Upper lobe of left lung (tissue), 6 donors: Measurements from ENCODE around the gene CLN6. TPM values are rescaled to one million over a fixed set of nuclear protein-coding genes. Genes with fewer than 3 reads are reported as not detected.
"Not testable (repeated sequence)": the region's sequence is repeated elsewhere in the genome, so short reads cannot be mapped to it uniquely, and the experiment has no call there.

Source experiments
- ATAC-seq, 2 donors: fragments of 200-7000 bp; cut with Tn5 transposase; one replicate each; pipeline ENCODE4 v1.9.1; 2022; ENCODE audit warnings: mild to moderate bottlenecking in 2 of 2, moderate library complexity in 2 of 2; ENCODE audit not compliant: low FRiP score in 2 of 2
- DNase-seq, 2 donors: peaks; one replicate each; pipeline ENCODE4 v3.0.0-alpha.2; 2019 to 2020
- H3K27ac ChIP-seq, 4 donors: fragments of 200-600 bp; sonication (generic); one replicate each; pipeline ENCODE4 v1.5.1; 2016 to 2019
- H3K27me3 ChIP-seq, 4 donors: fragments of 200-600 bp; sonication (generic); one replicate each; pipeline ENCODE4 v1.5.1; 2017 to 2019
- H3K36me3 ChIP-seq, 4 donors: fragments of 200-600 bp; sonication (generic); one replicate each; pipeline ENCODE4 v1.5.1; 2016 to 2019
- H3K4me1 ChIP-seq, 4 donors: fragments of 200-600 bp; sonication (generic); one replicate each; pipeline ENCODE4 v1.5.1; 2018 to 2019
- H3K4me3 ChIP-seq, 4 donors: fragments of 200-600 bp; sonication (generic); one replicate each; pipeline ENCODE4 v1.5.1; 2017 to 2019; ENCODE audit warnings: mild to moderate bottlenecking in 2 of 4, moderate library complexity in 1 of 4
- H3K9me3 ChIP-seq, 4 donors: fragments of 200-600 bp; sonication (generic); one replicate each; pipeline ENCODE4 v1.5.1; 2018 to 2019
- CTCF ChIP-seq, 6 experiments: fragments of 450-650 bp in 4 of 6; fragments of 200-600 bp in 2 of 6; sonication (generic) in 2 of 6; IDR thresholded peaks; one replicate each; pipeline ENCODE4 v1.5.1; 2016 to 2019; ENCODE audit warnings: antibody characterized with exemption in 6 of 6
- EP300 ChIP-seq, 4 donors: sonication (generic); formaldehyde crosslinking; IDR thresholded peaks; one replicate each; pipeline ENCODE4 v1.5.1; 2017; ENCODE audit warnings: antibody characterized with exemption in 4 of 4, control low read depth in 2 of 4
- POLR2A ChIP-seq, 4 donors: fragments of 450-650 bp; IDR thresholded peaks; one replicate each; pipeline ENCODE4 v1.5.1; 2016 to 2017; ENCODE audit warnings: antibody characterized with exemption in 4 of 4, mild to moderate bottlenecking in 2 of 4
- POLR2AphosphoS5 ChIP-seq, 2 donors: sonication (generic); formaldehyde crosslinking; IDR thresholded peaks; one replicate each; pipeline ENCODE4 v1.5.1; 2017; ENCODE audit warnings: antibody characterized with exemption in 2 of 2
- WGBS, 2 donors: methylation state at CpG; one replicate each; pipeline ENCODE4 v1.1.5; 2017 to 2018; 5-methylcytosine and 5-hydroxymethylcytosine counted together
- total RNA-seq, 6 donors: library from RNA; depleted of rRNA in 4 of 6; stranded (reverse); fragments of >200 nt in 4 of 6; gene quantifications; one replicate each; pipeline versions ENCODE4 v1.1.0 to v1.2.1, GENCODE V29; 2016 to 2021
- donor health status: DM: no; HTN: no; CAD: no; lungs with moderate emphysema.
- donor health status: DM: no; HTN: yes; CAD: no; lungs with severe emphysema.

The CLN6 gene
- total RNA-seq, 6 donors from 2014 or later, result 19.4 to 48.3 (median 28.7) TPM

- H3K4me1 ChIP-seq, result peaks cover 20 to 49% (median 27%) of the 10 kb centered on the region in 4 donors
- ATAC-seq, result no peak
- H3K27me3 ChIP-seq, result no peaks in the 10 kb centered on the region
- H3K27ac ChIP-seq, result peak overlapping the region in 1 of 4 donors; percentile 85
- peak in 1 of 2 donors; percentile 14 for DNase-seq
- TF ChIP-seq CTCF (IDR thresholded peaks at IDR 0.05) (no peak), EP300 (IDR thresholded peaks at IDR 0.05) (no peak), POLR2A (IDR thresholded peaks at IDR 0.05) (no peak), POLR2AphosphoS5 (IDR thresholded peaks at IDR 0.05) (no peak)
- H3K9me3 ChIP-seq, result no peaks in the 10 kb centered on the region
- H3K36me3 ChIP-seq, result no peaks in the 10 kb centered on the region
- H3K4me3 ChIP-seq, result peak overlapping the region in 2 of 4 donors; percentile 26 to 42
- WGBS, 2 donors, result 80 to 93% methylated on average over 3 to 7 of the region's 7 CpGs
These were observed 25.2 kb downstream of the CLN6 start for GRCh38 chr15:68204361-68204760.

- WGBS, 2 donors, result 93 to 96% methylated on average over 5 of the region's 5 CpGs
- no peaks in the 10 kb centered on the region for H3K9me3 ChIP-seq
- no peak overlapping the region for H3K27ac ChIP-seq
- ATAC-seq (no peak), DNase-seq (no peak)
- H3K4me1 ChIP-seq, result peaks cover 20 to 49% (median 27%) of the 10 kb centered on the region in 4 donors
- TF ChIP-seq POLR2A (IDR thresholded peaks at IDR 0.05) (no peak), CTCF (IDR thresholded peaks at IDR 0.05) (no peak), EP300 (IDR thresholded peaks at IDR 0.05) (no peak), POLR2AphosphoS5 (IDR thresholded peaks at IDR 0.05) (no peak)
- H3K4me3 ChIP-seq, result peak overlapping the region in 1 of 4 donors; percentile 42
- H3K36me3 ChIP-seq, result no peaks in the 10 kb centered on the region
- no peaks in the 10 kb centered on the region for H3K27me3 ChIP-seq
These were observed 25.6 kb downstream of the CLN6 start for GRCh38 chr15:68203956-68204355.

GRCh38 chr15:68203486-68203885, 26.0 kb downstream of the CLN6 start:
- Histone ChIP-seq H3K27ac (no peak overlapping the region), H3K9me3 (no peaks in the 10 kb centered on the region), H3K27me3 (no peaks in the 10 kb centered on the region), H3K4me1 (peaks cover 20 to 46% (median 27%) of the 10 kb centered on the region in 4 donors), H3K36me3 (no peaks in the 10 kb centered on the region), H3K4me3 (no peak overlapping the region)
- TF ChIP-seq POLR2AphosphoS5 (IDR thresholded peaks at IDR 0.05) (no peak), POLR2A (IDR thresholded peaks at IDR 0.05) (no peak), EP300 (IDR thresholded peaks at IDR 0.05) (no peak), CTCF (IDR thresholded peaks at IDR 0.05) (no peak)
- DNase-seq, result peak in 1 of 2 donors; percentile 12
- no peak for ATAC-seq
- WGBS, 2 donors, result 91 to 93% methylated on average over 5 of the region's 5 CpGs

GRCh38 chr15:68202994-68203393, 26.5 kb downstream of the CLN6 start:
- WGBS, 2 donors, result 94 to 96% methylated on average over 6 to 7 of the region's 7 CpGs
- not testable (repeated sequence) for H3K4me3 ChIP-seq, H3K9me3 ChIP-seq, H3K27me3 ChIP-seq, H3K36me3 ChIP-seq, DNase-seq, ATAC-seq, H3K27ac ChIP-seq
- H3K4me1 ChIP-seq, result peaks cover 20 to 41% (median 30%) of the 10 kb centered on the region in 4 donors

GRCh38 chr15:68201879-68202261, 27.7 kb downstream of the CLN6 start:
- Histone ChIP-seq H3K4me1 (peaks cover 20 to 40% (median 30%) of the 10 kb centered on the region in 4 donors), H3K27me3 (no peaks in the 10 kb centered on the region), H3K4me3 (no peak overlapping the region), H3K27ac (no peak overlapping the region), H3K36me3 (peaks cover 0 to 5% (median 0%) of the 10 kb centered on the region in 4 donors), H3K9me3 (no peaks in the 10 kb centered on the region)
- ATAC-seq, result no peak
- TF ChIP-seq POLR2AphosphoS5 (IDR thresholded peaks at IDR 0.05) (no peak), POLR2A (IDR thresholded peaks at IDR 0.05) (no peak), EP300 (IDR thresholded peaks at IDR 0.05) (no peak), CTCF (IDR thresholded peaks at IDR 0.05) (no peak)
- no peak for DNase-seq
- 55% methylated on average over 3 of the region's 3 CpGs for WGBS, 2 donors
